ENCODE measurements around the gene FAM216B. TPM values are rescaled to one million over a fixed set of nuclear protein-coding genes. Genes with fewer than 3 reads are reported as not detected.

Gene FAM216B
- total and polyA plus RNA-seq, 7 donors = not detected

GRCh38 chr13:42741914-42742313, 39.5 kb upstream of the FAM216B start:
- intact Hi-C loops (cut with DNase I) = no loop called here
- Histone ChIP-seq H3K9me3 (no peaks in the 10 kb centered on the region), H3K36me3 (ENCODE audit: insufficient read depth in 1 of 2, low read depth in 1 of 2) (no peaks in the 10 kb centered on the region), H3K27ac (no peak overlapping the region), H3K4me3 (no peak overlapping the region), H3K4me1 (no peaks in the 10 kb centered on the region), H3K27me3 (ENCODE audit: insufficient read depth in 3 of 3, low read length in 2 of 3) (no peaks in the 10 kb centered on the region)
- WGBS, 3 donors = 82 to 93% (median 92%) methylated on average over 2 of the region's 2 CpGs
- ATAC-seq (no peak), DNase-seq (no peak)
- no peak for TF ChIP-seq CTCF (IDR thresholded peaks at IDR 0.05)

GRCh38 chr13:42745655-42746054, 35.7 kb upstream of the FAM216B start:
- no peak for TF ChIP-seq CTCF (IDR thresholded peaks at IDR 0.05)

GRCh38 chr13:42746866-42747265, 34.5 kb upstream of the FAM216B start:
- DNase-seq = no peak
- Histone ChIP-seq H3K4me1 (no peaks in the 10 kb centered on the region), H3K36me3 (ENCODE audit: insufficient read depth in 1 of 2, low read depth in 1 of 2) (no peaks in the 10 kb centered on the region), H3K27me3 (ENCODE audit: insufficient read depth in 3 of 3, low read length in 2 of 3) (no peaks in the 10 kb centered on the region), H3K27ac (no peak overlapping the region), H3K4me3 (no peak overlapping the region), H3K9me3 (no peaks in the 10 kb centered on the region)
- ATAC-seq = peak in 1 of 4 donors; percentile 56
- intact Hi-C loops (cut with DNase I) = no loop called here
- no peak for TF ChIP-seq CTCF (IDR thresholded peaks at IDR 0.05)
- WGBS, 3 donors = 37 to 56% (median 49%) methylated on average over 2 of the region's 2 CpGs

More at GRCh38 chr13:42745655-42746054, 35.7 kb upstream of the FAM216B start:
- H3K9me3 ChIP-seq = no peaks in the 10 kb centered on the region
- intact Hi-C loops (cut with DNase I) = no loop called here
- ATAC-seq = no peak
- no peak overlapping the region for H3K27ac ChIP-seq
- H3K36me3 ChIP-seq (ENCODE audit: insufficient read depth in 1 of 2, low read depth in 1 of 2) = no peaks in the 10 kb centered on the region
- H3K4me3 ChIP-seq = no peak overlapping the region
- WGBS, 3 donors = 89 to 99% (median 94%) methylated on average over 6 of the region's 6 CpGs
- H3K4me1 ChIP-seq = no peaks in the 10 kb centered on the region
- no peaks in the 10 kb centered on the region for H3K27me3 ChIP-seq (ENCODE audit: insufficient read depth in 3 of 3, low read length in 2 of 3)
- DNase-seq = no peak

DNA sequence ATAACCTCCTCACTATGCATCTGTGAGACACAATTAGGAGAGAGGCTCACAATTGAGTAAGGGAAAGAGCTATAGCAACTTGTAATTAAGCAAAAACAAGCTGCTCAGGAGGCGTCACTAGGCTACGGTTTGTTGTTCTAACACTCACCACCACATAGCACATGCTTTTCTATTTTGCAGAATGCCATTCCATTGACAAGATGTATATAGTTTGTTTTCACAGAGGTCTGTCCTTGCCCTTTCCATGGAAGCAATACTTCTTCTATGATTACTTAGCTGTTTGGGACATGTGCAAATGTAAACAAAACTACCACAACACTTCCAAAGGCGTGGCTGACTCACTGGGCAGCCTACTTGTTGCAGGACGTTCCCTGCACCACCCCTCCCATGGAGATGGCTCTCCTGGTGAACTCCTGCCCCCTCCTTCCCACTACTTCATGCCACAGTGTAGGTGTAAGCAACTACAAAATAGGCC, 33.9 kb upstream of the FAM216B start:
- H3K4me3 ChIP-seq = no peak overlapping the region
- no peak for TF ChIP-seq CTCF (IDR thresholded peaks at IDR 0.05)
- no peaks in the 10 kb centered on the region for H3K27me3 ChIP-seq (ENCODE audit: insufficient read depth in 3 of 3, low read length in 2 of 3)
- H3K4me1 ChIP-seq = no peaks in the 10 kb centered on the region
- H3K36me3 ChIP-seq (ENCODE audit: insufficient read depth in 1 of 2, low read depth in 1 of 2) = no peaks in the 10 kb centered on the region
- intact Hi-C loops (cut with DNase I) = no loop called here
- peak in 1 of 4 donors; percentile 45 for ATAC-seq
- DNase-seq = no peak
- H3K27ac ChIP-seq = no peak overlapping the region
- no peaks in the 10 kb centered on the region for H3K9me3 ChIP-seq
- WGBS, 3 donors = 42 to 56% (median 52%) methylated on average over 4 of the region's 4 CpGs

DNA sequence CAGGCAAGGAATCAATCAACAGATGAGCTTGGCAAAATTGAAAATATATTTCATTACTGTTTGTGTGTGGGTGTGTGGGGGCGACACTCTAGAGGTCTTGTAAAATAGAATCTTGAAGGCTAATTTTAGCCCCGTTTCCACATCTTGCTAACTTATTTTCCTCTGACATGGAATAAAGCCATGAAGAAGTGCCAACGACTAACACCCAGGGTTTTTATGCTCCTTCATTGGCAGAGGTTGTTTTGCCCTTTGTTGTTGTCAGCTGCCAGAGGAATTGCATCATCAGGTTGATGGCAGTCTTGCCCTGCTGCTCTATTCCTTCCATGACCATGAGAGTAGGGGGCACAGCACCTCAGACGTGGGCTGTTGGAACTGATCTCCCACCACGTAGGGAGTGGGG, 30.6 kb upstream of the FAM216B start:
- DNase-seq = no peak
- no peaks in the 10 kb centered on the region for H3K9me3 ChIP-seq
- H3K36me3 ChIP-seq (ENCODE audit: insufficient read depth in 1 of 2, low read depth in 1 of 2) = no peaks in the 10 kb centered on the region
- intact Hi-C loops (cut with DNase I) = no loop called here
- peak in 2 of 4 donors; percentile 41 to 46 for ATAC-seq
- no peaks in the 10 kb centered on the region for H3K4me1 ChIP-seq
- no peak for TF ChIP-seq CTCF (IDR thresholded peaks at IDR 0.05)
- no peak overlapping the region for H3K4me3 ChIP-seq
- H3K27me3 ChIP-seq (ENCODE audit: insufficient read depth in 3 of 3, low read length in 2 of 3) = no peaks in the 10 kb centered on the region
- no peak overlapping the region for H3K27ac ChIP-seq
- 13 to 22% (median 16%) methylated on average over 5 of the region's 5 CpGs for WGBS, 3 donors

Measured in psoas muscle (tissue), 8 donors.